HG03280 (cell line): ENCODE data around the gene DYRK1A.
A peak's percentile ranks its signal among the peaks of the same experiment; 100 is the strongest.

Experiments
- ATAC-seq: cut with Tn5 transposase; IDR thresholded peaks from one replicate; pipeline ENCODE4 v1.9.1; 2021; ENCODE audit warnings: mild to moderate bottlenecking, moderate library complexity; ENCODE audit not compliant: unreplicated experiment

The DYRK1A gene

GRCh38 chr21:37364722-37365121 is 1.9 kb upstream of the DYRK1A start:
- ATAC-seq = no peak

- ATAC-seq = peak; percentile 46
Measured at GRCh38 chr21:37365517-37366481, 774 bp upstream of the DYRK1A start.

GRCh38 chr21:37367336-37367702 is 746 bp downstream of the DYRK1A start:
- no peak for ATAC-seq

- ATAC-seq = no peak
Measured at GRCh38 chr21:37367703-37368540, 1.3 kb downstream of the DYRK1A start.

GRCh38 chr21:37368541-37369279 is 2.1 kb downstream of the DYRK1A start:
- no peak for ATAC-seq

GRCh38 chr21:37369307-37369854 is 2.8 kb downstream of the DYRK1A start:
- ATAC-seq = no peak

GRCh38 chr21:37370152-37371040 is 3.8 kb downstream of the DYRK1A start:
- ATAC-seq = no peak

- no peak for ATAC-seq
Measured at GRCh38 chr21:37371041-37371397, 4.4 kb downstream of the DYRK1A start.

- no peak for ATAC-seq
Measured at GRCh38 chr21:37372127-37372731, 5.7 kb downstream of the DYRK1A start.

GRCh38 chr21:37372951-37373350 is 6.4 kb downstream of the DYRK1A start:
- no peak for ATAC-seq

- no peak for ATAC-seq
Measured at GRCh38 chr21:37373539-37373938, 7.0 kb downstream of the DYRK1A start.

GRCh38 chr21:37374027-37374426 is 7.5 kb downstream of the DYRK1A start:
- no peak for ATAC-seq

- ATAC-seq = no peak
Measured at GRCh38 chr21:37375866-37376574, 9.4 kb downstream of the DYRK1A start.

- no peak for ATAC-seq
Measured at GRCh38 chr21:37378700-37379139, 12.1 kb downstream of the DYRK1A start.

- ATAC-seq = no peak
Measured at GRCh38 chr21:37380349-37381323, 14.1 kb downstream of the DYRK1A start.

- no peak for ATAC-seq
Measured at GRCh38 chr21:37381883-37382585, 15.5 kb downstream of the DYRK1A start.

- ATAC-seq = no peak
Measured at GRCh38 chr21:37383086-37383485, 16.5 kb downstream of the DYRK1A start.
